Activated T-cell treated with anti-CD3 and anti-CD28 coated beads for 4 hours (primary cell): Measurements from ENCODE around the gene TPBGL.

Experiments used
- DNase-seq: peaks from one replicate; pipeline ENCODE4 v3.0.0-alpha.2; 2020

Gene TPBGL, protein sequence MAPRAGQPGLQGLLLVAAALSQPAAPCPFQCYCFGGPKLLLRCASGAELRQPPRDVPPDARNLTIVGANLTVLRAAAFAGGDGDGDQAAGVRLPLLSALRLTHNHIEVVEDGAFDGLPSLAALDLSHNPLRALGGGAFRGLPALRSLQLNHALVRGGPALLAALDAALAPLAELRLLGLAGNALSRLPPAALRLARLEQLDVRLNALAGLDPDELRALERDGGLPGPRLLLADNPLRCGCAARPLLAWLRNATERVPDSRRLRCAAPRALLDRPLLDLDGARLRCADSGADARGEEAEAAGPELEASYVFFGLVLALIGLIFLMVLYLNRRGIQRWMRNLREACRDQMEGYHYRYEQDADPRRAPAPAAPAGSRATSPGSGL

DNA sequence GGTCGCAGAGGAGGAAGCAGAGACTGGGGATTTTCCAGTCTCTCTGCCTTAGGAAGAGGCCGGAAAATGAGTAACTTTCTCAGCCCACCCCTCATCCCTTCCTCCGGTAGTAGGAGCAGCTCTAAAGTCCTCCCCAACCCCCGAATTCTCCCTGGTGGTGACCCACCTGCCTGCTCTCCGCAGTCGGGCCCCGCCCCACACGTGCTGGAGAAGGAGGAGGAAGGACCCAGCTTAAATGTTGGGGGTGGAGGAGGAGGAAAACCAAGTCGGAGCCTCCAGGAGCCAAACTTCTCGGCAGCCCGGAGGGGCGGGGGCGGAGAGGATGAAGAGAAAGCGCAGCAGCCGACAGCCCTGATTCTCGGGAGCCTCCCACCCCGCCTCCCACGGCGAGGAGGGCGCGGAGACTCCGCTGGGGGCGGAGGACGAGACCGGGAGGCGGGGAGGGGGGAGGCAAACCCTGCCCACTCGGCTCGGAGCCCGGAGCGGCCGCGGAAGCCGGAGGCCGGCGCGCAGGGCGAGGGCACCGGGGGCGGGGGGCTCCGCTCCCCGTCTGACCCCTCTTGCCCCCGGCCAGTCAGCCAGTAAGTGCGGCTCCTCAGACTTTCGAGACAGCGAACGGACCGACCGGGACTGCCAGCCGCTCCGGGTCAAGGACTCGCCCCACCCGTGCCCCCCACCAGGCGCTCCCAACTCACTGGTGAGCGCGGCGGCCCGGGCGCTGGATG lies at the start of gene TPBGL:
TSS of gene TPBGL (plus strand) at position 464 of the 725 bp plus-strand sequence. CDS start 276 bp downstream, outside the sequence.
- peak; percentile 33 for DNase-seq

DNA sequence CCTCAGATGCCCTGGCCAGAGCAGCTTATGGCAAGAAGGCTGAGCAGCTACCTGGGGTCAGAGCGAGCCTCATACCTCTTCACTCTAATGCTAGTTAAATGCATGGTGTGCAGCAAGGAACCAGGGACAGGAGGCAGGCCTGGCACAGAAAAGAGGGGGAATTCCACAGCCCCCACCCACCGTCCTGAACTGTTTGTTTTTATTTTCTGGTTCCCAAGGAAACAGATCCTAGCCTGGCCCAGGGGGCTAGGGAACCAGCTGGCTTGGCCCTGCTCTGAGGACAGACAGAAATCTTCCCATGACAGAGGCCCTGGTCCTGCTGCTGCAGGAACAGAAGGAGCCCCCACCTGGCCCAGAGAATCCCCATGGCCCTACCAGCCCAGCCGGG lies 49.2 kb upstream of the TPBGL start:
- no peak for DNase-seq

DNA sequence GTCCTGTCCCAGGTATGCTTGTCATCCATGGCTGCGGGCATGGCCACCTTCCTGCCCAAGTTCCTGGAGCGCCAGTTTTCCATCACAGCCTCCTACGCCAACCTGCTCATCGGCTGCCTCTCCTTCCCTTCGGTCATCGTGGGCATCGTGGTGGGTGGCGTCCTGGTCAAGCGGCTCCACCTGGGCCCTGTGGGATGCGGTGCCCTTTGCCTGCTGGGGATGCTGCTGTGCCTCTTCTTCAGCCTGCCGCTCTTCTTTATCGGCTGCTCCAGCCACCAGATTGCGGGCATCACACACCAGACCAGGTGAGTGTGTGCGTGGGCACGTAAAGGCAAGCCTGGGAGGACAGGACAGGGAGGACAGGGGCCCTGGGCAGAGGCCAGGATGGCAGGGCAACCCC lies 47.3 kb upstream of the TPBGL start:
- no peak for DNase-seq

DNA sequence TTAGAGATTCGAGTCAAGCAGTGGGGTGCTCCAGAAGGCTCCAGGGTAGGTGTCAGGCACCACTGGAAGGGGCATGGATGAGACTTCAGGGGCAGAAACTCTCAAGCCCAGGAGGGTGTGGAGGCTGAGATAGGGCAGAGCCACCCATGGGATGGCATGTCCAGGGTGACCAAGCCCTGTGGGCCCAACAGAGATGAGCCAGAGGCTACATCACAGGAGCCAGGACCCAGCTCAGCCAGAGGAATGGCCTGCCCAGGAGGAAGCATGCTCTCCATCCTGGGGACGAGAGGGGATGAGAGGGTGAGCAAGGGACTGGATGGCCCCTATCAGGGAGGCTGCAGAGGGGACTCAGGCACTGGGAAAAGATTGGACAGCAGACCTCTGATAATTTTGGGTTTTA lies 46.9 kb upstream of the TPBGL start:
- no peak for DNase-seq

DNA sequence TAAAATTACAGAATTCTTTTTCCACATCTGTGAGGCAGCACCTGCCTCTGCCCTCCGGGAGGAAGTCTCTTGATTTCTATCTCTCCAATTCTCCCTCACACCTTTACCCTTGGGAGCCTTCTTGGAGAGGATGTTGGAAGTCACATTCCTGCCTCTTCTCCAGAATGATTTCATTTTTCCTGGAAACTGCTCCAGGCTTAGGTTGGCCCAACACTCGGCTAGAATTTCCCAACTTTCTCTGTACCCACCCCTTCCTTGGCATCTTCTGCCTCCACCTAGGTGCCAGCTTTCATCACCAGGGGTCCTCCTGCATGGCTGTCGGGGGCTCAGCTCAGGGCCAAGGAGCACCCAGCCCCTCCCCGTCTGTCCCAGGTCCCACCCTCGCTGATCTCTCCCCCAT lies 46.4 kb upstream of the TPBGL start:
- DNase-seq, result no peak

DNA sequence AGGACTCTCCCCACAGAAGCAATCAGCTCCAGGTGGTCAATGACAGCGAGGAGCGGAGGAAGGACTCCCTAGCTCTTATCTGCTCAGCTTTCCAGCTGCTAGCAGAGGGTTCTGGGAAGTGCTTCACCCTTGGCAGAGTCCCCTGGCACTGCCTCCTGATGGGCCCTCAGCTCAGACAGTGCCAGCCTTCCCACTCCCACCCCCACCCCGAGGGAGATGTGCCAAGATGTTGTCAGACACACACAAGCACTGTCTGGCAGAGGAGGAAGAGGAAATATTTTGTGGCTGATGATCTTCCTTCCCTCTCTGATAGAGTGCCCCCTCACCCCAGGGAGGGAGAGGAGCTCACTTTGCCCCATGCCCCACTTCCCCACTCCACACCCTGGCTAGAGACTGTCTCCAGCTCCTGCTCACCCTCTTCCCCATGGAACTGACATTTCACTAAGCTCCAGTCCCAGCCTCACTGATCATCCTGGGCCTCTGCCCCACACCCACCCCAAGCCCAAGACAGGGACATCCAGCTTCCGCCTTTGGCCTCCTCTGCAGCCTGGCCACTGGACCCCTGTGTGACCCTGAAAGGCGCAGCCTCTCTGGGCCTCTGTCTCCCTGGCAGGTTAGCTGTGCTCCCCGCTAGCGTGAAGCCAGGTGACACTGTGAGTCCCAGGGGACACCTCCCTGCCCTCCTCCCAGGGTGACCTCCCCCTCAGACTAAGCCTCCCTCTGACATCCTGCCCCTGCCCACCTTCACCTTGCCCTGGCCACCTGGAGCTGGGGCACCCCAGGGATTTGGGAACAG lies 45.2 kb upstream of the TPBGL start:
- no peak for DNase-seq

DNA sequence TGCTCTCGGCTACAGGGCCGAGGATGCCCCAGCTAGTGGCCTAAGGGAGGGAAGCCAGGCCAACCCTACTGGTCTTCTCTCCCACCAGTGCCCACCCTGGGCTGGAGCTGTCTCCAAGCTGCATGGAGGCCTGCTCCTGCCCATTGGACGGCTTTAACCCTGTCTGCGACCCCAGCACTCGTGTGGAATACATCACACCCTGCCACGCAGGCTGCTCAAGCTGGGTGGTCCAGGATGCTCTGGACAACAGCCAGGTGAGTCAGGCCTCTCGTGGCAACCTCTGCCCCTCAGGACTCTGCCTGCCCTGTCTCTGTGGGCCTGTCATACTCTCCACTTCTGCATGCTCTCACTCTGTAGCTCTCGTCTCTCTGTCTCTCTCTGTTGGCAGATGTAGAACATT lies 44.1 kb upstream of the TPBGL start:
- no peak for DNase-seq

DNA sequence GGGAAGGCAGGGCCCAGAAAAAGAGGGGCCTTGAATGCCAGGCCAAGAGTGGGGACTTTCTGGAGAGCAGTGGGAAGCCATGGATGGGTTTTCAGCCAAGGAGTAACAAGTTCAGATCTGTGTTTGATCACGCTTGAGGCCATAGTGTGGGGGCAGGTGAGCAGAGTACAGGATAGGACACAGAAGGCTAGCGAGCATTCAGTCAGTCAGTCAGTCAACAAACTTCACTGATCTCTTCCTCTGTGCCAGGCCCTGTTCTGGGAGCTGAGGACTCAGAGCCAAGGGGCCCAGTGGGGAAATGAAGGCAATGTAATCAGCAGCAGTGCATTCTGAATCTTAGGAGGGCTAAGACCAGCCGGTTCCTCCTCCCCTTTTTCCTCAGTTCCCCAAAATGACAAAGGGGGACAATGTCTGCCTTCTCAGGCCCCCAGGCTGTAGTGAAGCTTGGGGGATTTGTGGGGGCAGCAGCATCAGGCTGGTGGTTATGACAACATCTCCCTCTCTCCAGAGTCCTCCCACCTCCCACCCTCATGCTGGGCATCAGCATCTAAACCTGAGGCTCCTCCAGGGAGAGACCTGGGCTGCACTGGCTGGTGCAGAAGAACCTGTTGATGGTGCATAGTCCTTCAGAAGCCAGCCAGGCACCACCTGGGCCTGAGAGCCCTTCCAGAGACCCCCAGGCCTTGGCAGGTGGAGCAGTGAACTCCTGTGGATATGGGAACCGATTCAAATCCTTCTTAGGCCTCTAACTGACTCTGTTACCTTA lies 42.9 kb upstream of the TPBGL start:
- DNase-seq, result no peak

DNA sequence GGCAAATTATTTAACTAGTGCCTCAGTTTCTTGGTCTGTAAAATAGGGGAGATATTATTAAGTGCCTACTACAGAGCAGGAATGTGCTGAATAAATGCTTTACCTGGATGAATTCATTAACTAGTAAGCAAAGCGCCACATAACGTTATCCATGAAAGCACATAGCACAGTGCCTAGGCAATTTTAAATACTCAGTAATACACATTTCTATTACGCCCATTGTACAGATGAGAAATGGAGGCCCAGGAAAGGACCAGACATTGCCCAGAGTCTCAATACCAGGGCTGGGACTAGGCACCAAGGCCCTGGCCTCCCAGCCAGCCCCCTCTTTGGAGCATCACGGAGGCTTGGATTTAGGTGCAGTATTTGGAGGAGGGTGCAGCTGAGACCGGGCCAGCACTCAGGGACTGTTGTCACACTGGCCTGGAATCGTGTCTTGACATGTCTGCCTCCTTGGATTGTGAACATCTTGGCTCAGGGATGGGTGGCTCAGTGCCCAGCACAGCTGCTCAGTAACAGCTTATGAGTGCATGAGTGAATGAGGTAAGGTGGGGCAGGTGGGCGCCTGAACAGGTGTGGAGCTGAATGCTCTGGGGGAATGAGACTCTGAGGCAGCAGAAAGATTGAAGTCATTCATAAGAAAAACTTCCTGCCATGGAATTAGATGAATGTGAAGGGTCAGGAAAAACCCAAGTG lies 42.1 kb upstream of the TPBGL start:
- no peak for DNase-seq

DNA sequence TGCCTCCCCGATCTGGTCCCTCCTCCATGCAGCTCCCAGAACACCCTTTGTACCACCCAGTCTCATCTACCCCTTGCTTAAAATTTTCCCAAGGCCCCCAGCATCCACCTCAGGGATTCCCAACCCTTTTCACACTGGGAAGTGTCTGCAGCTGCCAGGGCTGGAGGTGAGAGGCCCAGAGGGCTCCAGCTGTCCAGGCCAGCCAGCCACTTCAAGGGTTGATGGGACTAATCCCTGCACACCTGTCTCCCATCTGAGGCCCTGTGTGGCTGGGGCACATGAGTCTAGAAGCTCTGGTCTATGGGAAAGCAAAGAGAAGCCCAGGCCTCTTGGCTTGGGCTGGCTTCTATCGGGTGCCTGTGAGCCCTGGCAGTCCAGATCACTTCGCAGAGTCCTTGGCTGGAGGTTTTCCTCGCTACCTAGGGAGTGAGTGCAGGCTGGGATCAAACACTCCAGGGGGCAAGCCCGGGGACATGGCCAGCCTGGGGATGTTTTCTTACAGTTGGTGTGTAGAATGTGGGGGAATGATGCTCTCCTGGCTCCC lies 41.1 kb upstream of the TPBGL start:
- DNase-seq, result no peak

DNA sequence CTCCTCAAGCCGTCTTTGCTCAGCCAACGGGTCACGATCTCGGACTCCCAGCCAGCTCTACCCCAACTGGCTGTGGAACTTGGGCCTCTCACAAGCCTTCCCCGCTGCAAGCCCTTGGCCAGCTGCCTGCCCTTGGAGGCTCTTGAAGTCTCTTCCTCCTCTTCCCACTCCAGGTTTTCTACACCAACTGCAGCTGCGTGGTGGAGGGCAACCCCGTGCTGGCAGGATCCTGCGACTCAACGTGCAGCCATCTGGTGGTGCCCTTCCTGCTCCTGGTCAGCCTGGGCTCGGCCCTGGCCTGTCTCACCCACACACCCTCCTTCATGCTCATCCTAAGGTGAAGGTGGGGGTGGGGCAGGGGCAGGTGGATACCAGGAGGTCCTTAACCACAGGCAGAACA lies 40.5 kb upstream of the TPBGL start:
- DNase-seq, result no peak

DNA sequence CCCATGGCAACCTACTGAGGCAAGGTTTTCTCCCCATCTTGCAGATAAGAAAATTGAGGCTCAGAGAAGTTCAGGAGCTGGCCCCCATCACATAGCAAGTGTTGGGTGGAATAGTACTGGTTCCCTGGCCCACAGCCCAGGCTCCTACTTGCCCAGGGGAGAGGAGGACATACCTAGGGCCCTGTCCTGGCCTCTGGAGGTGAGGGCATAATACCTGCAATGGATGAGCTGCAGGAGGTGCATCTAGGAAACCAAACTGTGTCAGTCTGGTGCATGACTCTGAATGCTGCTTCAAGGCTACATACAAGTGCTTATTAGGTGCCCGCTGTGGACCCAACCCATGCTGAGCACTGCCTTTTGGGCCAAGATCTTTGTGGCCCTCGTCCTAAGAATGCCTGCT lies 40.0 kb upstream of the TPBGL start:
- DNase-seq, result no peak

DNA sequence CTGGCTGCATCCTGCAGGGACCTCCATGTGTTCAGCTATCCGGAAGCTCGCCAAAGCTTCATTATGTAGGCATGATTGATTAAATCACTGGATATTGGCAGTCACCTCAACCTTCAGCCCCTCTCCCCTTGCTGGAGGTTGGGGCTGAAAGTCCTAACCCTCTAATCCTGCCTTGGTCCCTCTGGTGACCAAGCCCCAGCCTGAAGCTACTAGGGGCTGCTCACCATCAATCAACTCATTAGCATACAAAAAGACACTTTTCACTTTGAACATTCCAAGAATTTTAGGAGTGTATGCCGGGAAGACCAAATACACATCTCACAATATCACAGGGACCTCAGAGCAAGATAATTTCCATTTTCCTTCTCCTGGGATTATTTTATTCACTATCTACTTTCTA lies 38.8 kb upstream of the TPBGL start:
- no peak for DNase-seq

DNA sequence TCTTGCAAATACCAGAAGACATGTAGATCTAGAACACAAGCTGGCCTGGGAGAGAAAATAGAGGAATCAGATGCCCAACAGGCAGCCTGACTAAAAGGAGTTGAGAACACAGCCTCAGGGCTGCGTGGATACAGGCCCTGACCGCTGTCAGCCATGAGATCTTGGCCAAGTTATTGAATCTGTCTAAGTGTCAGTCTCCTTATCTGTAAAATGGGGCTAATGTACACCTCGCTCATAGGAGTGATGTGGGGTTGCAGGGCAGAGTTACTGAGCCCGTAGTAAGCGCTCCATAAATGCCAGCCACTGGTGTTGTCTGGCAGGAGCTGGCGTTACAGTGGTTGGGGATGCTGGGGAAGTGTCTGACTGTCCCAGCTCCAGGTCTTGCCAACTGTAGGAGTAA lies 38.4 kb upstream of the TPBGL start:
- no peak for DNase-seq

DNA sequence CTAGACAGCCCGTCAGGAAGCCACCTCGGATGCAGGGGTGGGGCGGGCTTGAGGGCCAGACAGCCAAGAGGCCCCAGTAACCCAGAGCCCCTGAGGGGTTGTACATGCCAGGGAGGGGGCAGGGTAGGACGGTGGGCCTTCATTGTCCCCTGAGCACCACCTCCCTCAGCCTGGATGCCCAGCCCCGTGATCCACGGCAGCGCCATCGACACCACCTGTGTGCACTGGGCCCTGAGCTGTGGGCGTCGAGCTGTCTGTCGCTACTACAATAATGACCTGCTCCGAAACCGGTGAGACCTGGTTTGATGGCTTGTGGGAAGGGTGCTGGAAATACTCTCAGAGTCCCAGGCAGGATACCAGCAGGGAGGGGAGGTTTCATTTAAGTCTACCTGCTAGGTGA lies 37.4 kb upstream of the TPBGL start:
- DNase-seq, result no peak

DNA sequence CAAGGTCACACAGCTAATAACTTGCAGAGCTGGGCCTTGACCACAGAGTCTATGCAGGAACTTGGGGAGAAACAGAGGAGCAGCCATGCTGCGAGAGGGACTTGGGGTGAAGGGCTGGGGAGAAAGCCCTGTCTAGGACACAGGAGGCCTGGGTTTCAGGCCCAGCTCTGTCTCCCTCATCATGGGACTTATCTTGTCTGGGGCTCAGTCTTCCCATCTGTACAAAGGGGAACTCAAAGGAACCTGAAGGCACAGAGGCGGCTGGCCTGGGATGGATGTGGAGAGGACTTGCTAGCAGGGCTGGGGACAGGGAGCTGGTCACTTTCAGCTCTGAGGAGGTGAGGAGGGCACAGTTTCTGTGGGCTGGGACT lies 36.9 kb upstream of the TPBGL start:
- DNase-seq, result no peak

DNA sequence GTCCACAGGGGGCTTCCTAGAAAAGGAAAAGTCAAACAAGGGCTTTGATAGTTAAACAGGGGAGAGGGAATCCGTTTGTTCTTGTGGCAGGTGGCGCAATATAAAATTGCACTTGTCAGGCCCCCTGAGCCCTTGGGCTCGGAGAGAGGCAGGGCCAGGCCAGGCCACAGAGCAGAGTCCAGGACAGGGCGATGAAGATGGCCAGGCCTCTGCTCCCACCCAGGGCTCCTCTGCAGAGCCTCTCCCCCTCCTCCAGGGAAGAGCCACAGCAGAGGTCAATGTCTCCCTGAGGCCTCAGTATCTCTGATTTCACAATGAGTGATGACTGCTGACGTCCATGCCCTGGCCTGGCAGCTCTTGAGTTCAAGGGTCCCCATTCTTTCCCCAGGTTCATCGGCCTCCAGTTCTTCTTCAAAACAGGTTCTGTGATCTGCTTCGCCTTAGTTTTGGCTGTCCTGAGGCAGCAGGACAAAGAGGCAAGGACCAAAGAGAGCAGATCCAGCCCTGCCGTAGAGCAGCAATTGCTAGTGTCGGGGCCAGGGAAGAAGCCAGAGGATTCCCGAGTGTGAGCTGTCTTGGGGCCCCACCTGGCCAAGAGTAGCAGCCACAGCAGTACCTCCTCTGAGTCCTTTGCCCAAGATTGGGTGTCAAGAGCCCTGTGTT lies 36.4 kb upstream of the TPBGL start:
- DNase-seq, result no peak

DNA sequence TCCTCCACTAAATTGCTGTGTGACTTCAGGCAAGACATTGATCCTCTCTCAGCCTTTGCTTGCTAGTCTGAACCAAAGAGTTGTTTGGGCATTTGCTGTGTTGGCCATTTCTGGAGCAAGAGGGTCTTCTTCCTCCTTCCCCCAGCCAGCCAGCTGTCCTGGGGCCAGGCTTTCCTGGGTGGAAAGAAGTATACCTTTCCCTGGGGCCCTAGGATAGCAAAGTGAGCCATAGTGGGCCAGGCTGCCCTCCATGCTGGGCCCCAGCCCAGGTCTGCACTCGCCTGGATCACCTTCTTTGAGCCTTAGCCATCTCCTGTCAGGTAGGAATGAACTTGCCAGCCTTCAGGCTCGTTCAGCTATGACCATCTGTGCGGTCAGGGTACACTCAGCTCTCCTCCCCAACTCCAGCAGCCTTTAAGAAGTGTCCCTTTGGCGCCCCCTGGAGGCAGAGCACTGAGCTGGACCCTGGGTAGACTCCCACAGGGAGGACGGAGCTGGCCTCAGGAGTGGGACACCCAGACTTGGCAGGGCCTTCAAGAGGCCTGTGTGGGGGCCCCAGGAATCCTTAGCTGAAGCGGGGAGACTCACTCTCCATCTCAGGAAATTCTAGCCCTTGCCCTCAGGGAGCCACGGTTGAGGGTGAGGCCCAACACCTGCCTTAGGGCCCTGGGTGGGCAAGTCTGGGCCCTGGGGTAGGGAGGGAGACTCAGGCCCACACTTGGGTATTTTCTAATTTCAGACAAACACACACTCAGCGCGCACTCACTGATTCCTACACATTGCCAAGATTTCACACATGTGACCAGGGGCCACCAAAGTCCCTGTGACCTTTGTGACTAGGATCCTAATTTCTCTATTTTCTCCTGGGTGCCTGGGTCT lies 35.6 kb upstream of the TPBGL start:
- peak; percentile 72 for DNase-seq

DNA sequence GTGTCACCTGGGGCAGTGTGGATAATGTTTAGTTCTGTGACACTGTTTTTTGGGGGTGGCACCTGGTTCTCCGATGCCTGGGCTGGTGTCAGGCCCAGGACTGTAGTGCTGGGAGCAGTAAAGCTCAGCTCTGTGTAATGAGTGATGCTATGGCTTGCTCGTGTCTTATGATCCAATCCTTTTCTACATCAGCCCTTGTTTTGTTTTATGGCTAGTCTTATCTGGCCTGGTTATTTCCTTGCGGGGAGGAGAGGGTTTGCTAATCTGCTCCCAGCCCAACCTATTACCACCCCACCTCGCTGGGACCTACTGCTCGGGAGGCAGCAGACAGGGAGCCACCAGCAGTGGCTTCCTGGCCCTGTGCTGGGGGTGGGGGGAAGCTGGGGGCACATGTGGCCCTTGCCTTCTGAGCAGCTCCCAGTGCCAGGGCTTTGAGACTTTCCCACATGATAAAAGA lies 35.0 kb upstream of the TPBGL start:
- no peak for DNase-seq

DNA sequence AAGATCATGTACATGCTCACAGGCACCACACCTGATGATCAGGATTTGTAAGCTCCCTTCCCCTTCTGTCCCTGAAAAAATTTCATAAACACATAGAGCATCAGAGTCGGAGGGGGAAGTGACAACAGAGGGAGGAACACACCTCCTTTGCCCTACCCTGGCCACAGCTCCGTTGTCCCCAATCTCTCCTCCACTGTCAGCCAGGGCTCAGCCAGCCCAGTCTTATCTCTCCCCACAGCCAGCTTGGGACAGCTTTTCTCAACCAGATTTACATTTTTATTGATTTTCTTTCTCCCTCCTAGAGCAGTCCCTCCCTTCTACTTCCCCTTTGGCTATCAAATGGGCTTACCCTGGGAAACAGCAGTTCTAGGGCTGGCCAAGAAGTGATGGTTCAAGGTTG lies 32.1 kb upstream of the TPBGL start:
- DNase-seq, result no peak
